BE2C (cell line): Measurements from ENCODE around the gene TDP1.

Experiments used
- DNase-seq: peaks from one replicate; pipeline ENCODE4 v3.0.0-alpha.2; 2020
- H3K27me3 ChIP-seq: fragments of 250-450 bp; sonication (Bioruptor Pico); 2 replicates; pipeline ENCODE4 v1.5.1; 2020; ENCODE audit warnings: mild to moderate bottlenecking
- H3K36me3 ChIP-seq: fragments of 250-450 bp; sonication (Bioruptor Pico); 2 replicates; pipeline ENCODE4 v1.5.1; 2020; ENCODE audit warnings: mild to moderate bottlenecking
- H3K4me1 ChIP-seq: fragments of 250-450 bp; sonication (Bioruptor Pico); 2 replicates; pipeline ENCODE4 v1.5.1; 2020
- H3K4me3 ChIP-seq: 2 replicates; pipeline ENCODE4 v1.5.1; 2011; ENCODE audit warnings: low read depth, low read length
- H3K9me3 ChIP-seq: fragments of 250-450 bp; sonication (Bioruptor Pico); 2 replicates; pipeline ENCODE4 v1.5.1; 2020
- CTCF ChIP-seq: IDR thresholded peaks from 2 replicates; pipeline ENCODE4 v1.5.1; 2012; ENCODE audit warnings: mild to moderate bottlenecking, low read depth, low read length

The TDP1 gene

GRCh38 chr14:89990218-89990617, 34.5 kb downstream of the TDP1 start:
- peak; percentile 22 for DNase-seq
- H3K4me1 ChIP-seq, result peaks cover 15% of the 10 kb centered on the region
- H3K36me3 ChIP-seq, result peaks cover 36% of the 10 kb centered on the region
- TF ChIP-seq CTCF, result no peak
- no peaks in the 10 kb centered on the region for H3K27me3 ChIP-seq
- H3K9me3 ChIP-seq, result no peaks in the 10 kb centered on the region
- H3K4me3 ChIP-seq, result peak overlapping the region; percentile 25; the same call in 1 of the 2 replicates

GRCh38 chr14:89990623-89991275, 35.0 kb downstream of the TDP1 start:
- no peak for TF ChIP-seq CTCF
- Histone ChIP-seq H3K4me1 (peaks cover 15% of the 10 kb centered on the region), H3K4me3 (peak overlapping the region; percentile 25; the same call in 1 of the 2 replicates), H3K27me3 (no peaks in the 10 kb centered on the region), H3K36me3 (peaks cover 39% of the 10 kb centered on the region), H3K9me3 (no peaks in the 10 kb centered on the region)
- no peak for DNase-seq

DNA sequence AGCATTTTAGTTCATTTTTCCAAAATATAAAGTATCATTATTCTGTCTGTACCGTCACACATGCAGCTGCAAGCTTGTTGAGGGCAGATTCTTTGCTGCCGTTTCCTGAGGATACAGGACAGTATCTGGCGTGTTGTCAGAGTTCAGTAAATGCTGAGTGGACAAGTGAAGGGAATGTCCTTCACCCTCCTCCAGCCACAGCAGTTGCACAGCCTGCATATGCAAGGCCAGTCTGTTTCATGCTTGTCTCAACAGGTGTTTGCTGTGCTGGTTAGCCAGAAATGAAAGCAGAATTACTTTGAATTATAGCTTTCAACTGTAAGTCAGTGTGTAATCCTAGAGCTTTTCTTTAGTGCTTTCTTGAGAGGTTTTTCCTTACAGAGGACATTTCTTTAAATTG, 36.5 kb downstream of the TDP1 start:
- H3K4me1 ChIP-seq, result peaks cover 15% of the 10 kb centered on the region
- no peaks in the 10 kb centered on the region for H3K27me3 ChIP-seq
- no peak for DNase-seq
- no peak overlapping the region for H3K4me3 ChIP-seq
- H3K36me3 ChIP-seq, result peaks cover 42% of the 10 kb centered on the region
- no peaks in the 10 kb centered on the region for H3K9me3 ChIP-seq
- TF ChIP-seq CTCF, result no peak

- H3K4me1 ChIP-seq, result no peaks in the 10 kb centered on the region
- H3K4me3 ChIP-seq, result no peak overlapping the region
- TF ChIP-seq CTCF, result no peak
- DNase-seq, result no peak
- peaks cover 48% of the 10 kb centered on the region for H3K36me3 ChIP-seq
- no peaks in the 10 kb centered on the region for H3K27me3 ChIP-seq
- H3K9me3 ChIP-seq, result no peaks in the 10 kb centered on the region
These were observed 41.2 kb downstream of the TDP1 start for GRCh38 chr14:89996963-89997362.

GRCh38 chr14:90000935-90001334, 45.2 kb downstream of the TDP1 start:
- Histone ChIP-seq H3K36me3 (peaks cover 22% of the 10 kb centered on the region), H3K27me3 (no peaks in the 10 kb centered on the region)

More at GRCh38 chr14:90000935-90001334, 45.2 kb downstream of the TDP1 start:
- DNase-seq, result no peak
- Histone ChIP-seq H3K4me3 (no peak overlapping the region), H3K9me3 (no peaks in the 10 kb centered on the region), H3K4me1 (no peaks in the 10 kb centered on the region)
- no peak for TF ChIP-seq CTCF
